SK-N-SH treated with all-trans-retinoic acid at 6 μM for 48 hours (cell line): Measurements from ENCODE around the gene MXD4.

Experiments
- ATAC-seq: fragments of 200-7000 bp; cut with Tn5 transposase; 3 replicates; pipeline ENCODE4 v1.9.1; 2020; ENCODE audit warnings: mild to moderate bottlenecking, moderate library complexity
- ARNTL ChIP-seq: fragments of 450-650 bp; formaldehyde crosslinking; IDR thresholded peaks from 2 replicates; pipeline ENCODE4 v1.5.0; 2020; ENCODE audit warnings: low read depth, mild to moderate bottlenecking, moderate library complexity, borderline replicate concordance
- CREB5 ChIP-seq: fragments of 250-450 bp; sonication (Bioruptor Pico); IDR thresholded peaks from 2 replicates; pipeline ENCODE4 v1.5.1; 2020; ENCODE audit warnings: low read depth, mild to moderate bottlenecking, moderate library complexity
- CSDC2 ChIP-seq: fragments of 250-450 bp; sonication (Bioruptor Pico); IDR thresholded peaks from 2 replicates; pipeline ENCODE4 v1.5.0; 2020; ENCODE audit warnings: mild to moderate bottlenecking, moderate library complexity
- ESRRG ChIP-seq: fragments of 250-450 bp; sonication (Bioruptor Pico); IDR thresholded peaks from 2 replicates; pipeline ENCODE4 v1.6.1; 2021; ENCODE audit warnings: mild to moderate bottlenecking
- GLIS3 ChIP-seq: fragments of 250-450 bp; sonication (Bioruptor Pico); IDR thresholded peaks from 2 replicates; pipeline ENCODE4 v1.5.0; 2020; ENCODE audit warnings: mild to moderate bottlenecking, moderate library complexity
- ISL1 ChIP-seq: fragments of 250-450 bp; sonication (Bioruptor Pico); IDR thresholded peaks from 2 replicates; pipeline ENCODE4 v2.1.2; 2022; ENCODE audit warnings: mild to moderate bottlenecking, moderate library complexity
- OSR1 ChIP-seq: fragments of 250-450 bp; sonication (Bioruptor Pico); IDR thresholded peaks from 2 replicates; pipeline ENCODE4 v1.8.0; 2022; ENCODE audit warnings: moderate library complexity, mild to moderate bottlenecking, inconsistent platforms
- POU6F1 ChIP-seq: fragments of 250-450 bp; sonication (Bioruptor Pico); IDR thresholded peaks from 2 replicates; pipeline ENCODE4 v1.8.0; 2021; ENCODE audit warnings: low read depth, mild to moderate bottlenecking, moderate library complexity, borderline replicate concordance
- PPARA ChIP-seq: fragments of 250-450 bp; sonication (Bioruptor Pico); IDR thresholded peaks from 2 replicates; pipeline ENCODE4 v1.5.0; 2020; ENCODE audit warnings: mild to moderate bottlenecking, borderline replicate concordance
- RARB ChIP-seq: fragments of 250-450 bp; sonication (Bioruptor Pico); IDR thresholded peaks from 2 replicates; pipeline ENCODE4 v1.8.0; 2021; ENCODE audit warnings: mild to moderate bottlenecking, moderate library complexity
- SNAI2 ChIP-seq: fragments of 250-450 bp; sonication (Bioruptor Pico); IDR thresholded peaks from 2 replicates; pipeline ENCODE4 v1.5.0; 2020; ENCODE audit warnings: mild to moderate bottlenecking, moderate library complexity
- TOX ChIP-seq: fragments of 250-450 bp; sonication (Bioruptor Pico); IDR thresholded peaks from 2 replicates; pipeline ENCODE4 v1.8.0; 2021; ENCODE audit warnings: mild to moderate bottlenecking, moderate library complexity, borderline replicate concordance
- ZC3H10 ChIP-seq: fragments of 250-450 bp; sonication (Bioruptor Pico); IDR thresholded peaks from 2 replicates; pipeline ENCODE4 v1.5.1; 2021; ENCODE audit warnings: mild to moderate bottlenecking, moderate library complexity
- ZFP3 ChIP-seq: fragments of 250-450 bp; sonication (Bioruptor Pico); IDR thresholded peaks from 2 replicates; pipeline ENCODE4 v1.5.0; 2020; ENCODE audit warnings: mild to moderate bottlenecking, moderate library complexity
- ZFP30 ChIP-seq: fragments of 450-650 bp; formaldehyde crosslinking; IDR thresholded peaks from 2 replicates; pipeline ENCODE4 v1.5.0; 2022; ENCODE audit warnings: mild to moderate bottlenecking, moderate library complexity
- ZNF565 ChIP-seq: fragments of 450-650 bp; formaldehyde crosslinking; conservative IDR thresholded peaks from 2 replicates; pipeline ENCODE4 v1.5.0; 2020; ENCODE audit warnings: low read depth, mild to moderate bottlenecking, moderate library complexity
- ZNF70 ChIP-seq: fragments of 450-650 bp; formaldehyde crosslinking; IDR thresholded peaks from 2 replicates; pipeline ENCODE4 v1.5.0; 2020; ENCODE audit warnings: mild to moderate bottlenecking, moderate library complexity
- TF ChIP-seq, protein P1 (sequence below): fragments of 250-450 bp; sonication (Bioruptor Pico); IDR thresholded peaks from 2 replicates; pipeline ENCODE4 v1.5.1; 2021; ENCODE audit warnings: mild to moderate bottlenecking, moderate library complexity
- TF ChIP-seq, protein P2 (sequence below): fragments of 250-450 bp; sonication (Bioruptor Pico); IDR thresholded peaks from 2 replicates; pipeline ENCODE4 v1.8.0; 2020; ENCODE audit warnings: mild to moderate bottlenecking, moderate library complexity, borderline replicate concordance
- TF ChIP-seq, protein P3 (sequence below): fragments of 250-450 bp; sonication (Bioruptor Pico); IDR thresholded peaks from 2 replicates; pipeline ENCODE4 v1.5.0; 2020; ENCODE audit warnings: mild to moderate bottlenecking, moderate library complexity

Gene MXD4

DNA sequence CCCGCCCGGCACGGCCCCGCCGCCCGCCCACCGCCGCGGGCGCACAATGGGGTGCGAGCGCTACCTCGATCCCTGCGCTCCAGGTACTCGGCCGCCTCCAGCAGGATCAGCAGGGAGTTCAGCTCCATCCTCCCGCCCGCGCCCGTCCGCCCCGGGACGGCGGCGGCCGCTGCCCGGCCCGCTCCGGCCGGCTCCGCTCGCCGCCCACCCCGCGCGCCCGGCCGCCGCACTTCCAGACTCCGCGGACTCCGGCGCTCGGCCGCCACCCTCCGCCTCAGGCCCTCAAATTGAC is at the start of gene MXD4:
MXD4 (minus strand) TSS at position 257 of the 292 bp plus-strand sequence; CDS start at position 128, 129 bp downstream.
- TF ChIP-seq ZFP3 (CRISPR knock-in tag) (no peak), TOX (CRISPR knock-in tag) (no peak), POU6F1 (CRISPR knock-in tag) (no peak), CSDC2 (CRISPR knock-in tag) (no peak), PPARA (CRISPR knock-in tag) (no peak), ISL1 (no peak), OSR1 (CRISPR knock-in tag) (no peak), CREB5 (CRISPR knock-in tag) (no peak), ESRRG (CRISPR knock-in tag) (no peak), RARB (CRISPR knock-in tag) (no peak), ZNF565 (no peak), ARNTL (CRISPR knock-in tag) (no peak), GLIS3 (CRISPR knock-in tag) (no peak), ZC3H10 (no peak), ZNF70 (CRISPR knock-in tag) (no peak), ZFP30 (CRISPR knock-in tag) (no peak)
- TF ChIP-seq, protein P1, sequence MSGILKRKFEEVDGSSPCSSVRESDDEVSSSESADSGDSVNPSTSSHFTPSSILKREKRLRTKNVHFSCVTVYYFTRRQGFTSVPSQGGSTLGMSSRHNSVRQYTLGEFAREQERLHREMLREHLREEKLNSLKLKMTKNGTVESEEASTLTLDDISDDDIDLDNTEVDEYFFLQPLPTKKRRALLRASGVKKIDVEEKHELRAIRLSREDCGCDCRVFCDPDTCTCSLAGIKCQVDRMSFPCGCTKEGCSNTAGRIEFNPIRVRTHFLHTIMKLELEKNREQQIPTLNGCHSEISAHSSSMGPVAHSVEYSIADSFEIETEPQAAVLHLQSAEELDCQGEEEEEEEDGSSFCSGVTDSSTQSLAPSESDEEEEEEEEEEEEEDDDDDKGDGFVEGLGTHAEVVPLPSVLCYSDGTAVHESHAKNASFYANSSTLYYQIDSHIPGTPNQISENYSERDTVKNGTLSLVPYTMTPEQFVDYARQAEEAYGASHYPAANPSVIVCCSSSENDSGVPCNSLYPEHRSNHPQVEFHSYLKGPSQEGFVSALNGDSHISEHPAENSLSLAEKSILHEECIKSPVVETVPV (CRISPR knock-in tag): no peak
- TF ChIP-seq, protein P2, sequence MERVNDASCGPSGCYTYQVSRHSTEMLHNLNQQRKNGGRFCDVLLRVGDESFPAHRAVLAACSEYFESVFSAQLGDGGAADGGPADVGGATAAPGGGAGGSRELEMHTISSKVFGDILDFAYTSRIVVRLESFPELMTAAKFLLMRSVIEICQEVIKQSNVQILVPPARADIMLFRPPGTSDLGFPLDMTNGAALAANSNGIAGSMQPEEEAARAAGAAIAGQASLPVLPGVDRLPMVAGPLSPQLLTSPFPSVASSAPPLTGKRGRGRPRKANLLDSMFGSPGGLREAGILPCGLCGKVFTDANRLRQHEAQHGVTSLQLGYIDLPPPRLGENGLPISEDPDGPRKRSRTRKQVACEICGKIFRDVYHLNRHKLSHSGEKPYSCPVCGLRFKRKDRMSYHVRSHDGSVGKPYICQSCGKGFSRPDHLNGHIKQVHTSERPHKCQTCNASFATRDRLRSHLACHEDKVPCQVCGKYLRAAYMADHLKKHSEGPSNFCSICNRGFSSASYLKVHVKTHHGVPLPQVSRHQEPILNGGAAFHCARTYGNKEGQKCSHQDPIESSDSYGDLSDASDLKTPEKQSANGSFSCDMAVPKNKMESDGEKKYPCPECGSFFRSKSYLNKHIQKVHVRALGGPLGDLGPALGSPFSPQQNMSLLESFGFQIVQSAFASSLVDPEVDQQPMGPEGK (CRISPR knock-in tag): no peak
- TF ChIP-seq, protein P3, sequence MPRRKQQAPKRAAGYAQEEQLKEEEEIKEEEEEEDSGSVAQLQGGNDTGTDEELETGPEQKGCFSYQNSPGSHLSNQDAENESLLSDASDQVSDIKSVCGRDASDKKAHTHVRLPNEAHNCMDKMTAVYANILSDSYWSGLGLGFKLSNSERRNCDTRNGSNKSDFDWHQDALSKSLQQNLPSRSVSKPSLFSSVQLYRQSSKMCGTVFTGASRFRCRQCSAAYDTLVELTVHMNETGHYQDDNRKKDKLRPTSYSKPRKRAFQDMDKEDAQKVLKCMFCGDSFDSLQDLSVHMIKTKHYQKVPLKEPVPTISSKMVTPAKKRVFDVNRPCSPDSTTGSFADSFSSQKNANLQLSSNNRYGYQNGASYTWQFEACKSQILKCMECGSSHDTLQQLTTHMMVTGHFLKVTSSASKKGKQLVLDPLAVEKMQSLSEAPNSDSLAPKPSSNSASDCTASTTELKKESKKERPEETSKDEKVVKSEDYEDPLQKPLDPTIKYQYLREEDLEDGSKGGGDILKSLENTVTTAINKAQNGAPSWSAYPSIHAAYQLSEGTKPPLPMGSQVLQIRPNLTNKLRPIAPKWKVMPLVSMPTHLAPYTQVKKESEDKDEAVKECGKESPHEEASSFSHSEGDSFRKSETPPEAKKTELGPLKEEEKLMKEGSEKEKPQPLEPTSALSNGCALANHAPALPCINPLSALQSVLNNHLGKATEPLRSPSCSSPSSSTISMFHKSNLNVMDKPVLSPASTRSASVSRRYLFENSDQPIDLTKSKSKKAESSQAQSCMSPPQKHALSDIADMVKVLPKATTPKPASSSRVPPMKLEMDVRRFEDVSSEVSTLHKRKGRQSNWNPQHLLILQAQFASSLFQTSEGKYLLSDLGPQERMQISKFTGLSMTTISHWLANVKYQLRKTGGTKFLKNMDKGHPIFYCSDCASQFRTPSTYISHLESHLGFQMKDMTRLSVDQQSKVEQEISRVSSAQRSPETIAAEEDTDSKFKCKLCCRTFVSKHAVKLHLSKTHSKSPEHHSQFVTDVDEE (CRISPR knock-in tag): no peak
- no peak for ATAC-seq

DNA sequence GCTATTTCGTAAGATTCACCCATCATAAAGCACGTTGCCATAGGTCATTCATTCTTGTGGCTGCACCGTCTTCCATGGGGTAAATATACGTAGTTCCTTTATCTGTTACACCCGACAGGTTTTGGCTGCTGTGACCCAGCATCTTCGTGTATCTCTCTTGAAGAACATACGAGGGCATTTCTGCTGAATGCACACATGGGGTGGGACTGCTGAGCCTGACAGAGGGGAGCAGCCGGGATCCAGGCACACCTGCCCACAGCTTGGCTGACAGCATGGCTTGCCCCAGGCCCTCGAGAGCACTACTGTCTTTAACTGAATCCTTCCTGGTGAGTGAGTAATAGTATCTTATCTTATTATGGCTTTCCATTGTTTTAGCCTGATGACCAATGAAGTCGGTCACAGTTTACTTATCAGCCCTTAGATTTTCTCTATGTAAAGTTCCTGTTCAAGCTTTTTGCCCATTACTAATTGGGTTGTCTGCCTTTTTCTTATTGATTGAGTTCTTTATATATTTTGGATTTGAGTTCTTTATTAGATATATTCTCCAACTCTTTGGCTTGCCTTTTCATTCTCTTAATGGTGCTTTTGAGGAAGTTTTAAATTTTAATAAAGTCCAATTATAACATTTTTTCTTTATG is 45.0 kb upstream of the MXD4 start:
- no peak for TF ChIP-seq ZNF70 (CRISPR knock-in tag)
- no peak for TF ChIP-seq PPARA (CRISPR knock-in tag)
- TF ChIP-seq ZNF565: no peak
- no peak for TF ChIP-seq SNAI2
- no peak for TF ChIP-seq ZC3H10
- TF ChIP-seq RARB (CRISPR knock-in tag): no peak
- no peak for TF ChIP-seq CREB5 (CRISPR knock-in tag)
- TF ChIP-seq, protein P2 (CRISPR knock-in tag): no peak
- TF ChIP-seq, all 23 proteins: peak for 0
- no peak for ATAC-seq
